IMR-90 (cell line): Measurements from ENCODE around the gene DSE. TPM values are rescaled to one million over a fixed set of nuclear protein-coding genes. Genes with fewer than 3 reads are reported as not detected.
A peak's percentile ranks its signal among the peaks of the same experiment; 100 is the strongest.

Experiments
- ATAC-seq: fragments of 200-7000 bp; cut with Tn5 transposase; 2 replicates; pipeline ENCODE4 v1.9.1; 2020; ENCODE audit warnings: low read depth, mild to moderate bottlenecking, moderate library complexity
- BruUV-seq: library from RNA; stranded (reverse); fragments of 400-500 nt; replicated peaks from 2 replicates; lab custom pipeline; 2021; lab: Mats Ljungman, UMichigan
- CTCF ChIA-PET: fragments of 300-600 bp; formaldehyde crosslinking; extraction: SDS; loops from one replicate; lab custom pipeline; 2021; ENCODE audit warnings: antibody characterized with exemption; lab: Yijun Ruan, JAX
- POLR2A ChIA-PET: fragments of 300-600 bp; sonication (Branson Sonifier 250); formaldehyde crosslinking; loops from one replicate; lab custom pipeline; 2022; ENCODE audit warnings: antibody characterized with exemption; ENCODE audit not compliant: unreplicated experiment; lab: Charles Lee
- DNase-seq: peaks from one replicate; pipeline ENCODE4 v3.0.0; 2013
- H2AFZ ChIP-seq: replicated peaks from 2 replicates; pipeline ENCODE3; 2013; ENCODE audit warnings: low read length, mild to moderate bottlenecking; ENCODE audit not compliant: poor library complexity
- H2AK5ac ChIP-seq: 2 replicates; pipeline ENCODE4 v1.6.1; 2013; ENCODE audit warnings: low read depth, low read length, inconsistent platforms
- H2AK9ac ChIP-seq: replicated peaks from 2 replicates; pipeline ENCODE3; 2013; ENCODE audit warnings: mild to moderate bottlenecking, low read depth, low read length, moderate library complexity; ENCODE audit not compliant: poor library complexity
- H2BK120ac ChIP-seq: 2 replicates; pipeline ENCODE4 v1.6.1; 2013; ENCODE audit warnings: low read depth, low read length, inconsistent platforms
- H2BK15ac ChIP-seq: 3 replicates; pipeline ENCODE4 v1.6.1; 2013; ENCODE audit warnings: low read depth, low read length, inconsistent platforms
- H2BK20ac ChIP-seq: 2 replicates; pipeline ENCODE4 v1.6.1; 2013; ENCODE audit warnings: low read depth, mild to moderate bottlenecking, inconsistent platforms, low read length, moderate library complexity
- H2BK5ac ChIP-seq: 2 replicates; pipeline ENCODE4 v1.6.1; 2013; ENCODE audit warnings: mild to moderate bottlenecking, low read depth, low read length, inconsistent platforms; ENCODE audit not compliant: poor library complexity, severe bottlenecking
- H3K14ac ChIP-seq: replicated peaks from 2 replicates; pipeline ENCODE4 v1.6.1; 2013; ENCODE audit warnings: low read depth, low read length, inconsistent platforms
- H3K18ac ChIP-seq: 2 replicates; pipeline ENCODE4 v1.6.1; 2013; ENCODE audit warnings: low read depth, low read length, control low read depth
- H3K23ac ChIP-seq: 2 replicates; pipeline ENCODE4 v1.6.1; 2013; ENCODE audit warnings: low read depth, low read length, inconsistent platforms
- H3K27ac ChIP-seq: 2 replicates; pipeline ENCODE4 v1.5.1; 2013; ENCODE audit warnings: mild to moderate bottlenecking, control low read depth, low read length; ENCODE audit not compliant: insufficient read depth
- H3K27me3 ChIP-seq: 2 replicates; pipeline ENCODE4 v1.6.1; 2013; ENCODE audit warnings: low read length; ENCODE audit not compliant: control insufficient read depth, insufficient read depth
- H3K36me3 ChIP-seq: 2 replicates; pipeline ENCODE4 v1.6.1; 2013; ENCODE audit warnings: low read length, mixed read lengths; ENCODE audit not compliant: control insufficient read depth, insufficient read depth
- H3K4ac ChIP-seq: 2 replicates; pipeline ENCODE4 v1.6.1; 2013; ENCODE audit warnings: low read depth, low read length, inconsistent platforms
- H3K4me1 ChIP-seq: 2 replicates; pipeline ENCODE4 v1.6.1; 2013; ENCODE audit warnings: low read length, mixed read lengths; ENCODE audit not compliant: control insufficient read depth, insufficient read depth
- H3K4me2 ChIP-seq: 2 replicates; pipeline ENCODE4 v1.6.1; 2013; ENCODE audit warnings: low read depth, mild to moderate bottlenecking, control low read depth, low read length, moderate library complexity
- H3K4me3 ChIP-seq: 2 replicates; pipeline ENCODE4 v1.5.1; 2013; ENCODE audit warnings: low read depth, mild to moderate bottlenecking, control low read depth, low read length, moderate library complexity; ENCODE audit not compliant: insufficient read depth
- H3K56ac ChIP-seq: 2 replicates; pipeline ENCODE4 v1.6.1; 2013; ENCODE audit warnings: low read length, inconsistent platforms; ENCODE audit not compliant: insufficient read depth; ENCODE audit errors: extremely low read depth
- H3K79me1 ChIP-seq, 2 experiments: 2 replicates each; pipeline ENCODE4 v1.6.1; 2013; ENCODE audit warnings: low read length in 2 of 2, inconsistent platforms in 1 of 2, low read depth in 1 of 2
- H3K9ac ChIP-seq: 2 replicates; pipeline ENCODE4 v1.6.1; 2013; ENCODE audit warnings: low read depth, low read length, control low read depth
- H3K9me1 ChIP-seq: 2 replicates; pipeline ENCODE4 v1.6.1; 2013; ENCODE audit warnings: low read length, inconsistent platforms; ENCODE audit not compliant: insufficient read depth
- H3K9me3 ChIP-seq: 2 replicates; pipeline ENCODE4 v1.6.1; 2013; ENCODE audit warnings: low read length; ENCODE audit not compliant: control insufficient read depth, insufficient read depth
- H4K20me1 ChIP-seq: 2 replicates; pipeline ENCODE4 v1.6.1; 2013; ENCODE audit warnings: low read length, inconsistent platforms; ENCODE audit not compliant: insufficient read depth
- H4K5ac ChIP-seq: 2 replicates; pipeline ENCODE4 v1.6.1; 2013; ENCODE audit warnings: mild to moderate bottlenecking, low read depth, low read length, control low read depth
- H4K8ac ChIP-seq, 2 experiments: 2 replicates each; pipeline ENCODE4 v1.6.1; 2013; ENCODE audit warnings: low read depth in 2 of 2, low read length in 2 of 2, control low read depth in 1 of 2, inconsistent platforms in 1 of 2
- H4K91ac ChIP-seq: 2 replicates; pipeline ENCODE4 v1.6.1; 2013; ENCODE audit warnings: low read depth, low read length, inconsistent platforms; ENCODE audit not compliant: insufficient read depth
- BHLHE40 ChIP-seq: fragments of 150-350 bp; IDR thresholded peaks from 2 replicates; pipeline ENCODE4 v1.6.1; 2016; ENCODE audit warnings: mild to moderate bottlenecking, low read depth, low read length
- CEBPB ChIP-seq: IDR thresholded peaks from 2 replicates; pipeline ENCODE4 v1.6.1; 2012; ENCODE audit warnings: low read depth, low read length, improper control_type of control experiment
- CHD1 ChIP-seq: IDR thresholded peaks from 2 replicates; pipeline ENCODE4 v1.6.1; 2012; ENCODE audit warnings: low read depth, low read length, improper control_type of control experiment
- FOS ChIP-seq: fragments of 150-350 bp; IDR thresholded peaks from 2 replicates; pipeline ENCODE4 v1.6.1; 2016; ENCODE audit warnings: low read depth, low read length
- MAFK ChIP-seq: IDR thresholded peaks from 2 replicates; pipeline ENCODE4 v1.6.1; 2012; ENCODE audit warnings: low read depth, low read length, improper control_type of control experiment
- MAZ ChIP-seq: IDR thresholded peaks from 2 replicates; pipeline ENCODE4 v1.6.1; 2012; ENCODE audit warnings: low read depth, mild to moderate bottlenecking, low read length, improper control_type of control experiment, moderate library complexity, borderline replicate concordance
- MXI1 ChIP-seq: IDR thresholded peaks from 2 replicates; pipeline ENCODE4 v1.6.1; 2012; ENCODE audit warnings: low read depth, mild to moderate bottlenecking, low read length, moderate library complexity, borderline replicate concordance
- NFE2L2 ChIP-seq: fragments of 150-350 bp; IDR thresholded peaks from 2 replicates; pipeline ENCODE4 v1.6.1; 2016; ENCODE audit warnings: low read depth, mild to moderate bottlenecking, low read length
- POLR2A ChIP-seq: IDR thresholded peaks from 2 replicates; pipeline ENCODE4 v1.6.1; 2012; ENCODE audit warnings: mild to moderate bottlenecking, low read depth, low read length
- RFX5 ChIP-seq: IDR thresholded peaks from 2 replicates; pipeline ENCODE4 v1.8.0; 2012; ENCODE audit warnings: low read depth, mild to moderate bottlenecking, low read length, moderate library complexity
- SMC3 ChIP-seq: fragments of 150-350 bp; IDR thresholded peaks from 2 replicates; pipeline ENCODE4 v1.6.1; 2016; ENCODE audit warnings: low read depth, mild to moderate bottlenecking, antibody characterized with exemption, low read length, moderate library complexity
- WGBS, 2 experiments: methylation state at CpG; one replicate each; pipeline versions ENCODE4 v1.1.5 to v1.1.7; 2013; ENCODE audit warnings: missing lambda C conversion rate in 2 of 2; ENCODE audit not compliant: insufficient read length in 1 of 2; ENCODE audit errors: extremely low coverage in 2 of 2; 5-methylcytosine and 5-hydroxymethylcytosine counted together
- dilution Hi-C: fragments of 300-500 bp; cut with HindIII; formaldehyde crosslinking; loops from one replicate; pipeline ENCODE4 v1.14.3; 2018; ENCODE audit warnings: low sequenced_read_pairs; ENCODE audit not compliant: unreplicated experiment
- in situ Hi-C: fragments of 300-500 bp; cut with MboI; formaldehyde crosslinking; loops from 3 replicates; pipeline ENCODE4 v1.14.3; 2019; ENCODE audit warnings: low sequenced_read_pairs, inconsistent platforms, mixed read lengths
- intact Hi-C: fragments of 100-400 bp; cut with micrococcal nuclease; formaldehyde crosslinking; loops from 2 replicates; pipeline ENCODE4 v1.10.0; 2022
- polyA plus RNA-seq, 3 experiments: library from polyadenylated mRNA; depleted of rRNA; stranded (reverse); fragments of >200 nt; gene quantifications; 2 replicates each; pipeline ENCODE4 v1.2.3, GENCODE V29; 2012; ENCODE audit warnings: low replicate concordance in 1 of 3
- total RNA-seq: library from RNA; depleted of rRNA; stranded (reverse); fragments of >200 nt; gene quantifications from 2 replicates; pipeline ENCODE4 v1.2.3, GENCODE V29; 2012
- TF ChIP-seq, protein P1 (sequence below): conservative IDR thresholded peaks from 2 replicates; pipeline ENCODE4 v1.5.1; 2012; ENCODE audit warnings: mild to moderate bottlenecking, low read depth, low read length, improper control_type of control experiment
- TF ChIP-seq, protein P2 (sequence below): fragments of 150-350 bp; IDR thresholded peaks from 2 replicates; pipeline ENCODE4 v1.6.1; 2016; ENCODE audit warnings: low read depth, mild to moderate bottlenecking, low read length, moderate library complexity, borderline replicate concordance
- TF ChIP-seq, protein P3 (sequence below): fragments of 150-350 bp; IDR thresholded peaks from 2 replicates; pipeline ENCODE4 v1.6.1; 2017; ENCODE audit warnings: mild to moderate bottlenecking, antibody characterized with exemption, low read length, low read depth

The DSE gene
- total and polyA plus RNA-seq, 2 of the 4 experiments (the other 2 are of a cell fraction), result 48.0 to 154 TPM

DNA sequence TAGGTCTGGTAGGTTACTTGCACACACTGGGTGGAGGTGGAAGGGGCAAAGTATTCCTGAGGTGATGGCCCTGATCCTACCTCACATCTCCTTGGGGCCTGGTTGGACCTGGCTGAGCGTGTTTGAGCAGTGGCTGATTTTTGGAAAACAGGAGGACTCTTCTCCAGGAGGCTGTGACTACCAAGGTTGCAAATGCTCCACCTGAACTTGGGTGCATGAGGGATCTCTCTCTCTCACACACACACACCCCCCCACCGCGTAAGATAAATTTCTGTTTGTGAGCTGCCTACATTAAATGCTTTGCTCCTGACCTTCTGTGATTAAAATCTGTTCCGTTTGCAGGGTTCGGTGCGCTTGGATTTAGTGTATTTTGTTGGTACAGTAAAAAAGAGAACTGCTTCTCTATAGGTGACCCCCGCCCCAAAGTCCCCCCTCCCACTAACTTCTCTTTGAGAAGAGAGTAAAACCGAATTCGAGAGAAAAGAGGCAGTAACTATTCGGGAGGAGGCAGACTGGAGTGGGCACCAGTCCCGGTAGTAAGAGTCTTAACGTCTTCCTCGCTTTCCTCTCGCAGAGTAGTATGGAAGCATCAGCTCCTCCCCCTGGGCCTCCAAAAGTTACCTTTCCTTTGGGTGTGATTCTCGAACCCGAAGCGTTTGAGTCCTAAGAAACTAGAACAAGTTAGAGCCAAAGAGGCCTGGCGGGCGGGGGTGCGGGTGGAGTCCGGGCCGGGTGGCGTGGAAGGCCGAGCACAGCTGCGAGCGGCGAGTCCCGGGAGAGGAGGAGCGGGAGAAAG lies 585 bp upstream of the DSE start:
- Histone ChIP-seq H3K36me3 (no peaks in the 10 kb centered on the region), H3K4me1 (peaks cover 7% of the 10 kb centered on the region), H3K9me1 (peaks cover 8% of the 10 kb centered on the region), H4K20me1 (peaks cover 22% of the 10 kb centered on the region), H2AK5ac (peak overlapping the region; percentile 94), H4K5ac (peak overlapping the region; percentile 88), H3K56ac (peak overlapping the region; percentile 97), H3K18ac (peak overlapping the region; percentile 92), H2BK5ac (peak overlapping the region; percentile 85), H2BK15ac (peak overlapping the region; percentile 97; the same call in 2 of the 3 replicates), H3K9ac (peak overlapping the region; percentile 97), H3K14ac (peak overlapping the region; percentile 87), H3K27me3 (no peaks in the 10 kb centered on the region), H4K8ac (peak overlapping the region; percentile 87 to 89), H3K23ac (peak overlapping the region; percentile 78), H3K27ac (peak overlapping the region; percentile 98), H3K4me2 (peak overlapping the region; percentile 93), H2AFZ (peak overlapping the region; percentile 90), H4K91ac (peak overlapping the region; percentile 88), H2AK9ac (peak overlapping the region; percentile 97), H2BK20ac (peak overlapping the region; percentile 57), H3K4ac (peak overlapping the region; percentile 82), H3K79me1 (peaks cover 23 to 42% of the 10 kb centered on the region in 2 experiments), H3K4me3 (peak overlapping the region; percentile 63), H3K9me3 (no peaks in the 10 kb centered on the region), H2BK120ac (peak overlapping the region; percentile 69)
- ChIA-PET CTCF (interaction anchor here (2.2 kb wide), 1 partner anchor 83 kb away, joined by 7 read pairs; no protein-coding TSS in a partner anchor), POLR2A (interaction anchor here (0.7 to 1.7 kb wide), 3 partner anchors 8 to 120 kb away, joined by 3 to 10 read pairs (median 7); no protein-coding TSS in a partner anchor)
- BruUV-seq, result no TSS peak
- dilution Hi-C loops, result no loop called here
- peak; percentile 30; the same call in 1 of the 2 replicates for ATAC-seq
- intact Hi-C loops, result loop anchor here (2.0 to 5.0 kb wide), 5 partner anchors 37 to 163 kb away; no protein-coding TSS in a partner anchor
- DNase-seq, result no peak
- in situ Hi-C loops, result no loop called here
- WGBS, 2 experiments, result no CpG with 5 or more reads among the region's 29 CpGs
- TF ChIP-seq NFE2L2 (no peak), RFX5 (no peak), CEBPB (no peak), MXI1 (no peak), BHLHE40 (no peak), POLR2A (no peak), SMC3 (no peak), MAZ (no peak), CHD1 (no peak), FOS (no peak), MAFK (no peak)
- TF ChIP-seq, protein P1, sequence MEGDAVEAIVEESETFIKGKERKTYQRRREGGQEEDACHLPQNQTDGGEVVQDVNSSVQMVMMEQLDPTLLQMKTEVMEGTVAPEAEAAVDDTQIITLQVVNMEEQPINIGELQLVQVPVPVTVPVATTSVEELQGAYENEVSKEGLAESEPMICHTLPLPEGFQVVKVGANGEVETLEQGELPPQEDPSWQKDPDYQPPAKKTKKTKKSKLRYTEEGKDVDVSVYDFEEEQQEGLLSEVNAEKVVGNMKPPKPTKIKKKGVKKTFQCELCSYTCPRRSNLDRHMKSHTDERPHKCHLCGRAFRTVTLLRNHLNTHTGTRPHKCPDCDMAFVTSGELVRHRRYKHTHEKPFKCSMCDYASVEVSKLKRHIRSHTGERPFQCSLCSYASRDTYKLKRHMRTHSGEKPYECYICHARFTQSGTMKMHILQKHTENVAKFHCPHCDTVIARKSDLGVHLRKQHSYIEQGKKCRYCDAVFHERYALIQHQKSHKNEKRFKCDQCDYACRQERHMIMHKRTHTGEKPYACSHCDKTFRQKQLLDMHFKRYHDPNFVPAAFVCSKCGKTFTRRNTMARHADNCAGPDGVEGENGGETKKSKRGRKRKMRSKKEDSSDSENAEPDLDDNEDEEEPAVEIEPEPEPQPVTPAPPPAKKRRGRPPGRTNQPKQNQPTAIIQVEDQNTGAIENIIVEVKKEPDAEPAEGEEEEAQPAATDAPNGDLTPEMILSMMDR, result no peak
- TF ChIP-seq, protein P2, sequence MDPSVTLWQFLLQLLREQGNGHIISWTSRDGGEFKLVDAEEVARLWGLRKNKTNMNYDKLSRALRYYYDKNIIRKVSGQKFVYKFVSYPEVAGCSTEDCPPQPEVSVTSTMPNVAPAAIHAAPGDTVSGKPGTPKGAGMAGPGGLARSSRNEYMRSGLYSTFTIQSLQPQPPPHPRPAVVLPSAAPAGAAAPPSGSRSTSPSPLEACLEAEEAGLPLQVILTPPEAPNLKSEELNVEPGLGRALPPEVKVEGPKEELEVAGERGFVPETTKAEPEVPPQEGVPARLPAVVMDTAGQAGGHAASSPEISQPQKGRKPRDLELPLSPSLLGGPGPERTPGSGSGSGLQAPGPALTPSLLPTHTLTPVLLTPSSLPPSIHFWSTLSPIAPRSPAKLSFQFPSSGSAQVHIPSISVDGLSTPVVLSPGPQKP, result no peak
- TF ChIP-seq, protein P3, sequence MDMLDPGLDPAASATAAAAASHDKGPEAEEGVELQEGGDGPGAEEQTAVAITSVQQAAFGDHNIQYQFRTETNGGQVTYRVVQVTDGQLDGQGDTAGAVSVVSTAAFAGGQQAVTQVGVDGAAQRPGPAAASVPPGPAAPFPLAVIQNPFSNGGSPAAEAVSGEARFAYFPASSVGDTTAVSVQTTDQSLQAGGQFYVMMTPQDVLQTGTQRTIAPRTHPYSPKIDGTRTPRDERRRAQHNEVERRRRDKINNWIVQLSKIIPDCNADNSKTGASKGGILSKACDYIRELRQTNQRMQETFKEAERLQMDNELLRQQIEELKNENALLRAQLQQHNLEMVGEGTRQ, result no peak
